ENCODE measurements around the gene CAVIN4.

Gene CAVIN4

DNA sequence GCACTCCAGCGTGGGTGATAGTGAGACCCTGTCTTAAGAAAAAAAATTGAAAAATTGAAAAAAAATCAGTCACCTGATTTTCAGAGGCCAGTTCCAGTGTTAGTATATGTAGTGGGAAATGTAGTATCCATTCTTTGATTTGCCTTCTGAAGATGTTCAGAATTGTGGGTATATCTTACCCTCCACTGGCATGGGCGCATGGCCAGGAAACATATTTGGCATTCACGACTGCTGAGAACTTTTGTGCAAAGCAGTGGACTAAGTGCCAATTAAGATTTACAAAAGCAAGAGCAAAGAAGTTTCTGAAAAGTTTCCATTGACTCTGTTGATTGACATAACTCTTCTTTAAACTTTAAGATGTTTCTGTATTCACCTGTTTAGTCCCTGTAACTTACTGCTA, 2.4 kb downstream of the CAVIN4 start:
- no peak for TF ChIP-seq CTCF (IDR thresholded peaks at IDR 0.05; ENCODE audit: extremely low read depth, missing control alignments)
- no peak for DNase-seq (ENCODE audit: low spot score)

- TF ChIP-seq CTCF (IDR thresholded peaks at IDR 0.05; ENCODE audit: extremely low read depth, missing control alignments): no peak
- no peak for DNase-seq (ENCODE audit: low spot score)
These were observed 3.2 kb downstream of the CAVIN4 start for GRCh38 chr9:100581081-100581480.

DNA sequence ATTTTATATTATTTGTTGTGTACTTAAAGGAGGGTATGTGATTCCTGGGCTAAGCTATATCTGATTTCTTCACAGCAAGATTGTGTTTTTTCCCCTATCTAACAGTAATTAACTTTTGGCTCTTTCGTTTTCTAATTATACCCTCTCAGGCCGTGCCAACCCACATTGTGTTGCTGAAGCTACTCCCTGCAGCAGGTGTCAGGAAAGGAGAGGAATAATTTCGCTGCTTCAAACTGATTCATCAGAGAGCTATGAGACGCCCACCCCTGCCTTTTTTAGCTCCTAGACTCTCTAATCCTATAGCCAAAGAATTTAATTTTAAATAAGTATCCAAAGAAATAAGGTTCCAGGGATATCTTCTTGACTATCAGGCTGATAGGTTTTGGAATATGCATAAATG, 3.8 kb downstream of the CAVIN4 start:
- no peak for DNase-seq (ENCODE audit: low spot score)
- no peak for TF ChIP-seq CTCF (IDR thresholded peaks at IDR 0.05; ENCODE audit: extremely low read depth, missing control alignments)

GRCh38 chr9:100583014-100583802, 5.3 kb downstream of the CAVIN4 start:
- no peak for TF ChIP-seq CTCF (IDR thresholded peaks at IDR 0.05; ENCODE audit: extremely low read depth, missing control alignments)
- DNase-seq (ENCODE audit: low spot score): no peak

GRCh38 chr9:100584951-100585350, 7.1 kb downstream of the CAVIN4 start:
- DNase-seq (ENCODE audit: low spot score): no peak
- no peak for TF ChIP-seq CTCF (IDR thresholded peaks at IDR 0.05; ENCODE audit: extremely low read depth, missing control alignments)

DNA sequence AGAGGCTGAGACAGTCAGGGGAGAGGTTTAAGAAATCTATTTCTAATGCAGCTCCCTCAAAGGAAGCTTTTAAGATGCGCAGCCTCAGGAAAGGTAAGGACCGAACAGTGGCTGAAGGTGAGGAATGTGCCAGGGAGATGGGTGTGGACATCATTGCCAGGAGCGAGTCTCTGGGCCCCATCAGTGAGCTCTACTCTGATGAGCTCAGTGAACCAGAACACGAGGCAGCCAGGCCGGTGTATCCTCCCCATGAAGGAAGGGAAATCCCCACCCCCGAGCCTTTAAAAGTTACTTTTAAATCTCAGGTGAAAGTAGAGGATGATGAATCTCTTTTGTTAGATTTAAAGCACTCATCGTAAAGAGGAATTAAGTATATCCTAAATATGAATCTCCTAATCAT, 8.2 kb downstream of the CAVIN4 start:
- DNase-seq (ENCODE audit: low spot score): no peak

DNA sequence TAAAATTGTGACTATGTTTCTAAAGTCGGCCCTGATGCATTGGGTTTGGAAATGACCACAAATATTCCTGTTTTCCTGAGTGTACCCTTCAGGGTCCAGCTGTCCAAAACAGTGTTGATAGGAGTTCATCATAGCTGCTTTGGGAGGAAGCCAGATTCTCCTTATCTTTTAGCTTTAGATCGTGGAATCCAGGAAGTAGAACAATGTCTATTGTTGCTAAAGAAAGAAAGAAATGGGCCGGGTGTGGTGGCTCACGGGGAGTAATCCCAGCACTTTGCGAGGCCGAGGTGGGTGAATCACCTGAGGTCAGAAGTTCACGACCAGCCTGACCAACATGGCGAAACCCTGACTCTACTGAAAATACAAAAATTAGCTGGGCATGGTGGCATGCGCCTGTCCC, 9.5 kb downstream of the CAVIN4 start:
- DNase-seq (ENCODE audit: low spot score): no peak
- TF ChIP-seq CTCF (IDR thresholded peaks at IDR 0.05; ENCODE audit: extremely low read depth, missing control alignments): no peak

More for the DNA sequence above, 8.2 kb downstream of the CAVIN4 start:
- no peak for TF ChIP-seq CTCF (IDR thresholded peaks at IDR 0.05; ENCODE audit: extremely low read depth, missing control alignments)

All from GM20000 (cell line).